Activated CD8-positive, alpha-beta memory T cell treated with anti-CD3 and anti-CD28 coated beads, Interleukin-2, amount 50 U/mL, for 48 hours (primary cell): Measurements from ENCODE around the gene RTL9.
"Not testable (repeated sequence)": the region's sequence is repeated elsewhere in the genome, so short reads cannot be mapped to it uniquely, and the experiment has no call there.

Experiments used
- DNase-seq: peaks from one replicate; pipeline ENCODE4 v3.0.0-alpha.2; 2020

Gene RTL9

DNA sequence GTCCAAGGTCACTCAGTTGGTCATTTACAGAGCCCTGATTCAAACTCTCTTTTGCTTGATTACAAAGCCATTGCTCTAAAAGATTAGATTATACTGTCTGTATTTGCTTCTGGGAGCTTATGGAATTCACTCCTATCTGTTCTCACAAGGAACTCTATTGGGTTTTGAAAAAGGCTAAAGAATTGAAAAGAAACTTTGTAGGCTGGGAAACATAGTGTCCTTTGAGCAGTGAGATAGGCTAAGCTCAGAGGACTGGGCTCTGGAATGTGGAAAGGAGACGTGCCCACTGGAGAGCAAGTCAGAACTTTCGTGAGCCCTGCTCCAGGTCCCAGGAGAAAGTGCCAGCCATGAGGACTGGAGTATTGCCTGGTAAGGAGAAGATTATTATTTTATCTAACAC is at the start of gene RTL9:
Gene RTL9 (plus strand): TSS at position 301 of the 400 bp plus-strand sequence. CDS start 91,770 bp downstream, outside the sequence.
- no peak for DNase-seq

DNA sequence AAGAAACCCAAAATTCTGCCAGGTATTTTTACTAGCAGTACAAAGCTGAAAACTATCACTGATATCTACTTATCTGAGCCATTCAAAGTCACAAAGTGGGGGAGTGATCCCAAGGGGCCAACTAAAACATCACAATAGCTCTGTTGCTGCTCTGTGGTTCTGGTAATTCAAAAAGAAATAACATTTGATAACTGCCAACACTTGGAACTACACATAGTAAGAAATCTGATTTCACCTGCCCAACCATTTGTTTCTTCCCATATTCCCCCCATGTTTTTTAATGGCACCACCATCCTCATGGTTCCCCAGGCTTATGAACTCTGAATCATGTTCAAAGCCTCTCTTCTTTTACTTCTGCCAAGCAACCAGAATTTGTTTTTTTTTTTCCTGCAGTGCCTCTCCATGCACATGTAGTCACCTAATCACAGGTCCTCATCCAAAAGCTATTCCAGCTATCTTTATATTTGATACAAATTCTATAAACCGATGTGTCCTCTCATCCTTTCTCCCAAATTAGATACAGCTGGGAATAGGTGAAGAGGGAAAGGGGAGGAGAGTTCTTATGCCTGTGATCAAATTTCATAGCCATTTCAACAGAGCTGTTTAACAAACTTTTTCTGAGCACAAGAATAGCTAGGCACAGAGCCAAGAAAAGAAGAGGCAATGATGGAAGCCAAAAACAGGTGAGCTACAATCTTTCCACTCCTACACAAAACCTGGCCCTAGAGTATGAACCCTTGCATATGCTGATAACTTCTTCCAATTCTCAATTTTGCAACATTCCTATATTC is 48.5 kb upstream of the RTL9 start:
- DNase-seq: no peak

DNA sequence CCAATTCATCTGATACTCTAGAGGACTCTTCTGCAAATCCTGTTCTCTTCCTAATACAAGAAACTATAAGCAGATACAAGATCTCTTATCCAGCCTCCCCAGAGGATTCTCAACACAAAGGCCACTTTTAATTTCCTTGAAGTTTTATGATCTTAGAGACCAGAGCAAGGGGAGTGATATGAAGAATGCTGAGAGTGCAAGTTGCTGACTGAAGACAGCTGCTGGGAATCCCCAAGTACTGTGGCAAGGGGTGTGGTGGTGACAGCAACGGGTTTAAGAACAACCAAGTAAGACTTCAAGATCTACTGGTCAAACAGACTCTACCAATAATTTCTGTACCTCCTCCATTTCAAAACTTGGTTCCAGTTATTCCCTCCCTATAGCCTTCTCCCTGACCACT is 47.8 kb upstream of the RTL9 start:
- no peak for DNase-seq

DNA sequence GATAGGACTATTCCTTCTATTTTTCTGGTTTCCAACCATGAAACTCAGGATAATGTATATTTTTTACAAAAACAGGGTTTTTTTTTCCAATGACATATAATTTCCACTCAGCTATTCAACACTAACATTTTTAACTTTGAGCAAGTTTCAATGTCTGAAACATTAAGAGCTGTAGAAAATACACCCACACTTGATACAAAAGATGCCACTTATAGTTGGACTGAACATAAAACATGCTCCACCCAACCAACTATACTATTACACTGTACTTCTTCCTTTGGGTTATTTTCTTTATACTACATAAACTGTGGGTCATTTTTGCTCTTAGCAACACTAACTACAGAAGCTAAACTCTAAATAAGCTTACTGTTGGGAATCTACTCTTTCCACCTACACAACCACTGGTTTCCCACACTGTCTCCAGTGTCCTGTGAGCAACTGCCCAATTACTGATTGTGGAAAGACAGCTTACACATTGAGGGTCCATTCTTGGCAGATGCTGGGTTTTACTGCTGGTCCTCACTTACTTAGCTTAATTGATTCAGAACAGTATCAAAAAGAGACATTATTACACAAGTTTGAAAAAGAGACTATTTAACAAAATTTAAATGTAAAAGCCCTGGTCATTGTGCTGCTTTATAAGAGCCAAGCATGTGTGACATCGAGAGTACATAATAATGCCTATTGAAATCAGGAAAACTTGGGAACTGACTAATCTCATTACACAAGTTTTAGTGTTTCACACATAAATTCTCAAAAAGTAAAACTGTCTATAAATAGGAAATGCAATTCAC is 47.0 kb upstream of the RTL9 start:
- no peak for DNase-seq

DNA sequence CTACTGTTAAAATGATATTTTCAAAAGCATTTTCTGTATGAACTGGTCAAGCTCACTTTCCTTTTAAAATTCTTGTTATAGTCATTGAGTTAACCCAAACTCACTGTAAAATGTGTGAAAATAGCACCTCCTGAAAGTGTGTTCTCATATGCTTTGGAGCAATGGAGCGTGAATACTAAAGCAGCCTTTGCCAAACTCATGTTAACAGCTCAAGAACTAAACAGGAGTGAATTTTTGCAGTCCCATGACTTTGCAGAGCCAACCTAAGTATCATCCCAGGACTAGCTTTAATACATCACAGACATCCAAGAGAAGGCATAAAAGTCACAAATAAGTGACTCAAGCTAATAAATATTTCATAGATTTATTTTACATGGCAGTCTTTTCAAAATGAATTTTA is 43.1 kb upstream of the RTL9 start:
- DNase-seq: no peak

DNA sequence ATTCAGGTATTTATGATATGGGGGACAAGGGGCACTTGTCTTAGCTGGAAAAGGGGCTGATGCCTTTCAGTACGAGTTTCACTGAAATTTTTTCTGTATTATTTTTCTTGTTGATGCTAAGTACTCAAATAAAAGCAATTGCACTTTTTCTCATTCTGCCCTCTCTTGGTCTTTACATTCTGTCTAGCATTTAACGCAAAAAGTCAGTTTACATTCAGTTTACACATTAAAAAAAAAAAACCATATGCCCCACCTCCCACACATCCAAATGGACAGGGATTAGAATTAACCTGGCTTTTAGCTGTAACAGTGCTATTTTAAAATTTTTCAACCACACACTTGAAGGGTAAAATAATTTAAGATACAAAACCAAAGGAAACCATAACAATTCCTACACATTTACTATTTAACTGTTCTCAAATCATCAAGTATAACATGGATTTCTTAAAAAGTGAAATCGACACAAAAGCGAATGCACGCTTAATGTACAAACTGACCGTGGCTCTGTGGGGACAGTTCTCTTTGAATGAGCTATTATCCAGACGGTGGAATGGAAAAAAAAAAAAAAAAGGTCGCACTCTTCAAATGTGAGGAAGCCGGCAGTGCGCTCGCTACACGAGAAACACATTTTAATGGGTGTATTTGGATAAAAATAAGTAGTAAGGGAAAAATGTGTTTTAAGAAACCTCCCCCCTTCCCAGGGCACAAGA is 42.1 kb upstream of the RTL9 start:
- no peak for DNase-seq

DNA sequence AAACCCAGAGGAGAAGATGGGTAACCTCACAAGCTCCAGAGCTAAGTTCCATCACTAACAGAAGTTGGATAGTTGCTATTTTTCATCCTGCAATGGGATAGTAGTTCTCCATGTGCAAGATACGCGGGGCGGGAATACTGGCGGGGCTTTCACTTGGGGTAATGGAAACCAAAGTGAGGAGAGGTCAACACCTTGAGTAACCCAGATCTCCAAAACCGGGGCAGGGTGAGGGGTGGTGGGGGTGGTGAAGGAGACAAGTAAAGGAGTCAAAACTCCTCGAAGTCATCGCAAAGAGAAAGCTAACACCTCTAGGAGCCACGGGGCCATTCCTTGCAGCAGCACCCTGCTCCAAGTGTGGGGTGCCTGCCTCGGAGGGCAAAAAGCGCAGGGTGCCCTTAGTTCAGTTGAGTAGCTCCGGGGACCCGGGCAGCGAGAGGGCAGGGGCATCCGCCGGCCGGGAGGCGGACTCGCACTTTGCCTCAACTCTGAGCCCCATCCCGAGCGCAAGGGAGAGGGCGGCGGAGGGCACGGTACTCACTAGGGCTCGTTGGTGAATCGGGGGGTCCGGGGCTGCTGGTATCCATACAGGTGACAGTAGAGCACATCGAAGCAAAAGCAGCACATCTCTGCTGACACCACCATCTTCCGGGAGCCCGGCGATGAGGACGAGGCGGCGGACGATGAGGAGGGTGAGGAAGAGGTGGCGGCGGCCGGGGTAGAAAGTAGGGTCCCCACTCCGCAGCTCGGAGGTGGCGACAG is 41.4 kb upstream of the RTL9 start:
- peak; percentile 66 for DNase-seq

DNA sequence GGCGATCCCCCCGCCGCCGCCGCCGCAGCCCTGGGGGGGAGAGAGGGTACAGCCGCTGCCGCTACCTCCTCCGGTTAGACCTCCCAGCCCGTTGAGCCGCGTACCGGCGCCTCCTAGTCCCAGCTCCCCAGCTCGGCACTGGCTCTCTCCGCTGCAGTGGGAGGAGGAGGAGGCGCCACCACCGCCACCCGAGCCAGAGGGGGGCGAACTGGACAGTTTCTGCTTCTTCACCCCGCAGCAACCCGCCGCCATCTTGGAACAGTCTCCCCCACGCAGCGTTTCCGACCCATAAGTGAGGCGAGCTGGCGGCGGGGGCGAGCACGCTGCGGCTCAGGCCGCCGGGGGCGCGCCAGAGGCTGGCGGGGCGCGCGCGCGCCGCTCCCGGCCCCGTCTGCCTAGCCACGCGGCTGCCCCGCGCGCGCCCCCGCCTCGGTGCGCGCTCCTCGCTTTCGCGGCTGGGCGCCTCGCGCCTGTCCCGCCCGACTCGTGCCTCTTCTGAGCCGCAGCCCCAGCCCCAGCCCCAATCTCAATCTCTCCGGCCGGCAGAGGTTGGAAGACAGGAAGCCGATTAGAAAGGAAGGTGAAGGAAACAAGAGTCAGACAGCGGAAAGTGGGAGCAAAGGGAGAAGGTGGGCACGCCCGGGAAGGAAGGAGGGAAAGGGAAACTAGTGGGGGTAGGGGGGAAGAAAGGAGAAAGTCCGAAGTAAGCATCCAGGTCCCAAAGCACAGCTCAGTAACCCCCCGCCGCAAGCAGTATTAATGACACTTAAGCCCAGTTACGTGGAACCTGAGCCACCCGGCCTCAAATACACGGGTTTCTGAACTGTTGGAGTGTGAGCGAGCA is 40.6 kb upstream of the RTL9 start, which contains the start of gene AMMECR1:
Gene AMMECR1 (minus strand): TSS at position 266 of the 844 bp plus-strand sequence. CDS start 14 bp downstream, at position 252.
- DNase-seq: peak; percentile 81

DNA sequence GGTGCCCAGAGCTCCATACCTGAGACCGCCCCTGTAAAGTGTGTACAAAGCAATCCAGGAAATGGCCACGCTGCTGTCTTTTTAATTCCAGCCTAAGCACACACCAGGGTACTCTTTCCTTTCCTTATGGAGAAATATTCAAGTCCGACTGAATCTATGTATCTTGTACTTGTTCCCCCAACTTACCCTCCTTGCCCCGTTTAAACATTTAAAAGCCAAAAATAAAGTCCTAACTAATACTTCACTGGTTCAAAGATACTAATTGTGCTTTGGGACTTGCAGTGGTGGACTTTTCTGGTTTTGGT is 40.0 kb upstream of the RTL9 start:
- DNase-seq: no peak

DNA sequence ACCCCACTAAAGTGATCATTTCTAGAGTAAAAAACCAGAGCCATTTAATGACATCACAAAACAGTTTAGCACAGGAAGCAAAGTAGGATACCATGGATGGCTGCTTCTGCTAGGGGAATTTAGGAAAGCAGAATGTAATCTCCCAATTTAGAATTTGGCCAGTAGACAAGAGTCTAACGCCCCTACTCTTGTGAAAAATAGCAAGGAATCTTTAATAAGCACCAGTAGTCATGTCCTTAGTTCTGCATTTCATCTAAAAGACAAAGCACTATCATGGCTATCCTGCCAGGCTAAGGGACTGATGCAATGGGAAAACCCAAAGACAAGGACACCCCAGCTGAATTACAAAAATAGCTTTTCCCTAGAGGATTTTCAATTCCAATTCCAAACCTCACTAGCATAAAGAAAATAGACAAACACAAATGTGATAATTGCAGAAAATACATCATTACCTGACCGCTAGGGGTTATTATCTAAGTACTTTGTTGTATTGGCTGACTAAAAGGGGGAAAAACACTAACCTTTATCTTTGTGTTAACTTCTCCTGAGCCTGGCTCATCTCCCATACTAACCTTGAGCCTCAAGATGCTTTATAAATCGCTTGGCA is 38.2 kb upstream of the RTL9 start:
- DNase-seq: no peak

DNA sequence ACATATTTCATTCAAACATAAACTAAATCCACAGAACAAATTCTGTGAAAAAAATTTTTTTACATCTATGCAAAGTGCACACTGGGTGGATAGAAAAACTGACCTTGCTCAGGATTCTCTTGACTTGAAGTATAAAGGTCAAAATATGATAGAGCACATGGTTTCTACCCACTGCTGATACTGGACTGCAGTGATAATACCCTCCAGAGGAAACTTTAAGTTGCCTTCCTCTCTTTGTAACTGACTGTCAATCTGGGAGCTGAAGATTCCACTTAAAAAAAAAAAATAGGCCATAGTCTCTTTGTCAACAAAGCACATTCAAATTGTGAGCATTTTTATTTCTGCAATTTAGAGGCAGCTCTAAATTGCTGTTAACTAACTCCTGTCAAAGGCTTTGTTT is 37.6 kb upstream of the RTL9 start:
- no peak for DNase-seq

DNA sequence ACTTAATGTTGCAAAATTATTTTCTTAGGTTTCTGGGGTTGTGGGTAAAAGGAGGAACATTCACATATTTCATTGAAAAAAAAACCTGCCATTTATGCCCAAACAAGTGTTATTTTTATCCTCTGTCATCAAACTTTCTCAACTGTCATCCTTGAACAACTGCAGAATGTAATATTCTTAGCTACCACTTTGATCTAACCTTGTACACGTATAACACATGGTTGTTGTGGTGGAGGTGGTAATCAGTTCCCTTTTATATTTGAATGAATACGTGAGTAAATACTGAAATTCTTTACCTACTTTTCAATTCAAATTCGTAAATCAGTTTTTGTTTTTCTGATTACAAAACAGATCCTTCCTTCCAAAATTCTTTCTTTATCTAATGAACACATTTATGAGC is 37.0 kb upstream of the RTL9 start:
- DNase-seq: no peak

DNA sequence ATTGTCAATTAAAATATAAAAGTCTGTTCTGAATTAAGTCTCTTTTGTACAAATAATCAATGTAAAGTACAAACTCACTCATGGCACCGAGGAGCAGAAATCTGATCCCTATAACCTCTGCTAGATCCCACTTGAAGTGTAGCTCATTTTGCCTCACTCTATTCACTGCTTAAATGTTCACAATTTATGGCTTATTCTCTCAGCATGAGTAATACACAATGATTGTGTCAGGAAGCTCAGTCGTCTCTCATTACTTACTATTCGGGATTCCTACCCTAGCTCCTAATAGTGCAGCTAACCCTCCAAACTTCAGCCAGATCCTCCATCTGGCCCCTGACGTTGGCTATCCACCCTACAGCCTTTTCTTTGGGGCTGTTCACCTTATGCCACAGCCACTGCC is 36.0 kb upstream of the RTL9 start:
- no peak for DNase-seq

DNA sequence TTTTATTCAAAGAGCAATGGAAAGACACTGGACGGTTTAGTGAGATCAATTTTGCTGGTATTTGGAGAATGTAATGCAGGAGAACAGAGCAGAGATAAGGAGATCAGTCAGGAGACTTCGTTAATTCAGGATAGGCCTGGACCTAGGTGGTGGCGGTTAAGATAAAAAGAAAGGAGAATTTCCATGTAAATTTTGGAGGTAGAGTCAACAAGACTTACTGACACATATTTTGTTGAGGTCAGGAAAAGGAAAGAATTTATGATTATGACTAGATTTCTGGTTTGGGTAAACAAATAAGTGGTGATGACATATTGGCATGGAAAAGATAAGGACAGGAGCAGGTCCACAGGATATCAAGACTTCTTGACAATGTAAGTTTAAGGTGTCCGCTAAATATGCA is 31.9 kb upstream of the RTL9 start:
- no peak for DNase-seq

DNA sequence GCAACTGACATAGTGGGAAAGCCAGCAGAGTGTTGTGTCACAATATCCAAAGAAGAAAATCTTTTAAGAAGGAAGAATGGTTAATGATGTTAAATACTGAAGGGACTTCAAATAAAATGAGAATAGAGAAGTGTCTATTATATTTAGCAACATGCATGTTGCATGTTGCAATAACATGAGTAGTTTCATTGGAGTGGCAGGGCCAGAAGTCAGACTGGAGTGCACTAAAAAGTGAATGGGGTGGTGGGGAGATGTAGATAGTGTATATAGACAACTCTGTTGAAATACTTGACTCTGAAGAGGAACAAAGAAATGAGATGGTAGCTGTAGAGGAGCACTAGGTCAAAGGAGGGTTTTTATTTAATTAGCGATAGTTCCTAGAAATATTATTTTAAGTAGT is 31.3 kb upstream of the RTL9 start:
- no peak for DNase-seq

DNA sequence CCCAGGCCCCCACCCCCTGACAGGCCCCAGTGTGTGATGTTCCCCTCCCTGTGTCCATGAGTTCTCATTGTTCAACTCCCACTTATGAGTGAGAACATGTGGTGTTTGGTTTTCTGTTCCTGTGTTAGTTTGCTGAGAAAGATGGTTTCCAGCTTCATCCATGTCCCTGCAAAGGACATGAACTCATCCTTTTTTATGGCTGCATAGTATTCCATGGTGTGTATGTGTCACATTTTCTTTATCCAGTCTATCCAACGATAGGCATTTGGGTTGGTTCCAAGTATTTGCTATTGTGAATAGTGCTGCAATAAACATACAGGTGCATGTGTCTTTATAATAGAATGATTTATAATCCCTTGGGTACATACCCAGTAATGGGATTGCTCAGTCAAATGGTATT is 30.0 kb upstream of the RTL9 start:
- not testable (repeated sequence) for DNase-seq

DNA sequence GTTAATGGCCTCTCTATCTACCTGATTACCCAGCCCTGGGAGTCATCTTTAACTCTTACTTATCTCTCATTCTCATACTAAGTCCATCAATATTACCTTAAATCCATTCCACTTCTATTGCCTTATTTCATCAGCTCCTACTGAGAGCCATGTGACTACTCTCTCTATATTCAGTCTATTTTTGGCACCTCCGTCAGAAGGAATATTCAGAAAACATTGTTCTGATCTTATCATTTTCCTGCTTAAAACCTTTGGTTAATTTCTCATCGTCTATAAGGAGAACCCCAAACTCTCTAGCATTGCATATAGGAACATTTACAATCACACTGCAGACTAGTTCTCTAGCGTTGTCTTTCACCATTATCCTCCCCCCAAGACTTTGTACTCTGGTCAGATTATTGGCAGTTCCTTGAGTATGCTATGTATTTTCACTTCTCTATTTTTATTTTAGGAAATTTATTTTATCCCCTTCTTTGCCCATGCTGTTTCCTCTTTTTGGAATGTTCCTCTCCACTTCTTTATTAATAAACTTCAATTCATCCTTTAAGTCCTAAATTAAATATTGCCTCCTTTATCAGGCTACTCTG is 27.1 kb upstream of the RTL9 start:
- no peak for DNase-seq

DNA sequence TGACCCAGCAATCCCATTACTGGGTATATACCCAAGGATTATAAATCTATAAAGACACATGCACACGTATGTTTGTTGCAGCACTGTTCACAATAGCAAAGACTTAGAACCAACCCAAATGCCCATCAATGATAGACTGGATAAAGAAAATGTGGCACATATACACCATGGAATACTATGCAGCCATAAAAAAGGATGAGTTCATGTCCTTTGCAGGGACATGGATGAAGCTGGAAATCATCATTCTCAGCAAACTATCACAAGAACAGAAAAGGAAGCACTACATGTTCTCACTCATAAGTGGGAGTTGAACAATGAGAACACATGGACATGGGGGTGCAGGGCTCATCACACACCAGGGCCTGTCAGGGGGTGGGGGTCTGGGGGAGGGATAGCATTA is 25.2 kb upstream of the RTL9 start:
- DNase-seq: not testable (repeated sequence)

DNA sequence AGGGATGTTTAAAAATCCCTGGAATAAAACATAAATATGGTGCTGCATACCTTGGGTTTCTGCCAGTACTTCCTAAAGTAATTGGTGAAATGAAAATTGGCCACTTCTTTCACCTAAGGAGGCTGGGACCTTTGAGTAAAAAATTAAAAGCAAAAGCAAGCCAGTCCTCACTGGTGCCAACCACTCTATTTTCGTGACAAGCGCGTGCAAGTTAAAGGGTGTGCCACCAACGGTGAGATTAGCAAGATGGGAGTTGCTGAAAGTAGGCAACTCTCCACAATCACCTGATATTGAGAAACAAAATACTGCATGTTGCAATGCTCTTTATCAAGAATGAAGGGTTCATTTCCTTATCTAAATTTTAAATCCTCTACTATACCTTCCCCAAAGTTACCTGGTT is 19.7 kb upstream of the RTL9 start:
- no peak for DNase-seq

DNA sequence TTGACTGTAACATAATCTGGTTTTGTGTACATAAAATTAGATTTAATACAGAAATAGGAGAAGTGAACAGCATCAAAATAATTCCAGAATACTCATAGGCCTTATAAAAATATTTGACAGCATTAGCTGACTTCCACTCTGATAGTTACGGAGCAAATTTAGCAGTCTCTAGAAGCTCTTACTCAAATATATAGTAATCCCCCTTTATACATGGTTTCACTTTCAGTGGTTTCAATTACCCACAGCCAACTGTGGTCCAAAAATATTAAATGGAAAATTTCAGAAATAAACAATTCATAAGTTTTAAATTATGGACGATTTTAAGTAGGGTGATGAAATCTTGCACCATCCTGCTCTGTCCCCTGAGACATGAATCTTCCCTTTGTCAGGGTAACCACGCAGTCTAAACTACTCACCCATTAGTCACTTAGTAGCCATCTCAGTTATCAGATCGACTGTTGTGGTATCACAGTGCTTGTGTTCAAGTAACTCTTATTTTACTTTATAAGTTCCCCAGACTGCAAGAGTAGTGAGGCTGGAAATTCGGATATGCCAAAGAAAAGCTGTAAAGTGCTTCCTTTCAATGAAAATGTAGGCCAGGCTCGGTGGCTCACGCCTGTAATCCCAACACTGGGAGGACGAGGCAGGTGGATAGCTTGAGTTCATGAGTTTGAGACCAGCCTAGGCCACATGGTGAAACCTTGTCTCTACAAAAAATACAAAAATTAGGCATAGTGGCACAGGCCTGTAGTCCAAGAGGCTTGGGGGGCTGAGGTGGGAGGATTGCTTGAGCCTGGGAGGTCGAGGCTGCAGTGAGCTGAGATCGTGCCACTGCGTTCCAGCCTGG is 17.2 kb upstream of the RTL9 start:
- no peak for DNase-seq
